Mesenchymal stem cell (in vitro differentiated cells and primary cell): ENCODE measurements around the gene NOM1.
A peak's percentile ranks its signal among the peaks of the same experiment; 100 is the strongest.
"Not testable (repeated sequence)": the region's sequence is repeated elsewhere in the genome, so short reads cannot be mapped to it uniquely, and the experiment has no call there.

Experiments
- DNase-seq: peaks from one replicate; pipeline ENCODE4 v3.0.0-alpha.2; 2013
- H2AFZ ChIP-seq: one replicate; pipeline ENCODE4 v1.6.1; 2013; ENCODE audit warnings: low read depth, mild to moderate bottlenecking, control low read depth, inconsistent platforms, low read length, moderate library complexity
- H2AK5ac ChIP-seq: 2 replicates; pipeline ENCODE4 v1.6.1; 2013; ENCODE audit warnings: low read length, moderate library complexity, mild to moderate bottlenecking, inconsistent platforms; ENCODE audit not compliant: severe bottlenecking
- H2BK120ac ChIP-seq: one replicate; pipeline ENCODE4 v1.6.1; 2013; ENCODE audit warnings: low read depth, mild to moderate bottlenecking, inconsistent platforms, low read length, moderate library complexity
- H2BK12ac ChIP-seq, 2 experiments: one replicate each; pipeline ENCODE4 v1.6.1; 2013; ENCODE audit warnings: inconsistent platforms in 2 of 2, low read length in 2 of 2, mild to moderate bottlenecking in 2 of 2, moderate library complexity in 2 of 2, control low read depth in 1 of 2
- H2BK15ac ChIP-seq: one replicate; pipeline ENCODE4 v1.6.1; 2013; ENCODE audit warnings: mild to moderate bottlenecking, low read depth, inconsistent platforms; ENCODE audit not compliant: poor library complexity, severe bottlenecking
- H2BK5ac ChIP-seq: 2 replicates; pipeline ENCODE4 v1.6.1; 2013; ENCODE audit warnings: low read depth, mild to moderate bottlenecking, low read length, control low read depth, inconsistent platforms; ENCODE audit not compliant: poor library complexity, severe bottlenecking
- H3K14ac ChIP-seq, 2 experiments: one replicate each; pipeline ENCODE4 v1.6.1; 2013; ENCODE audit warnings: inconsistent platforms in 2 of 2, low read length in 2 of 2, control low read depth in 1 of 2, mild to moderate bottlenecking in 1 of 2, moderate library complexity in 1 of 2
- H3K18ac ChIP-seq, 2 experiments: one replicate each; pipeline ENCODE4 v1.6.1; 2013; ENCODE audit warnings: inconsistent platforms in 2 of 2, low read length in 2 of 2, control low read depth in 1 of 2, low read depth in 1 of 2, mild to moderate bottlenecking in 1 of 2
- H3K23ac ChIP-seq, 2 experiments: one replicate each; pipeline ENCODE4 v1.6.1; 2013; ENCODE audit warnings: inconsistent platforms in 2 of 2, low read length in 2 of 2, mild to moderate bottlenecking in 2 of 2, moderate library complexity in 2 of 2, control low read depth in 1 of 2
- H3K27ac ChIP-seq: 2 replicates; pipeline ENCODE4 v1.5.1; 2013; ENCODE audit warnings: mild to moderate bottlenecking, moderate library complexity, low read length, control low read depth, inconsistent platforms; ENCODE audit not compliant: poor library complexity, severe bottlenecking
- H3K27me3 ChIP-seq, 2 experiments: 2 replicates each; pipeline versions ENCODE4 v1.6.1 to v1.7.0; 2013; ENCODE audit warnings: low read length in 2 of 2, mild to moderate bottlenecking in 2 of 2, moderate library complexity in 2 of 2, control low read depth in 1 of 2, inconsistent platforms in 1 of 2; ENCODE audit not compliant: control insufficient read depth in 1 of 2, insufficient read depth in 1 of 2
- H3K36me3 ChIP-seq, 2 experiments: 2 replicates each; pipeline versions ENCODE4 v1.6.1 to v1.7.0; 2013; ENCODE audit warnings: low read length in 2 of 2, control low read depth in 1 of 2, inconsistent platforms in 1 of 2, low read depth in 1 of 2, mild to moderate bottlenecking in 1 of 2; ENCODE audit not compliant: insufficient read depth in 2 of 2, control insufficient read depth in 1 of 2
- H3K4ac ChIP-seq, 2 experiments: one replicate each; pipeline ENCODE4 v1.6.1; 2013; ENCODE audit warnings: inconsistent platforms in 2 of 2, low read length in 2 of 2, mild to moderate bottlenecking in 2 of 2, moderate library complexity in 2 of 2, control low read depth in 1 of 2, low read depth in 1 of 2
- H3K4me1 ChIP-seq: 2 replicates; pipeline ENCODE4 v1.6.1; 2013; ENCODE audit warnings: low read depth, low read length, control low read depth; ENCODE audit not compliant: control insufficient read depth, insufficient read depth
- H3K4me2 ChIP-seq: 2 replicates; pipeline ENCODE4 v1.6.1; 2013; ENCODE audit warnings: low read length, mild to moderate bottlenecking, inconsistent platforms; ENCODE audit not compliant: poor library complexity, severe bottlenecking
- H3K4me3 ChIP-seq, 2 experiments: 2 replicates each; pipeline versions ENCODE4 v1.5.1 to v1.7.0; 2013; ENCODE audit warnings: low read length in 2 of 2, mild to moderate bottlenecking in 2 of 2, control low read depth in 1 of 2, low read depth in 1 of 2; ENCODE audit not compliant: insufficient read depth in 1 of 2
- H3K79me1 ChIP-seq: replicated peaks from 2 replicates; pipeline ENCODE4 v1.6.1; 2013; ENCODE audit warnings: mild to moderate bottlenecking, control low read depth, low read length, inconsistent platforms; ENCODE audit not compliant: poor library complexity, severe bottlenecking
- H3K9ac ChIP-seq: 2 replicates; pipeline ENCODE4 v1.7.0; 2013; ENCODE audit warnings: mild to moderate bottlenecking, low read length, moderate library complexity
- H3K9me3 ChIP-seq: 2 replicates; pipeline ENCODE4 v1.7.0; 2013; ENCODE audit warnings: mild to moderate bottlenecking, low read length; ENCODE audit not compliant: control insufficient read depth
- H4K8ac ChIP-seq: one replicate; pipeline ENCODE4 v1.6.1; 2013; ENCODE audit warnings: inconsistent platforms, mild to moderate bottlenecking, low read length, moderate library complexity
- H4K91ac ChIP-seq: one replicate; pipeline ENCODE4 v1.6.1; 2013; ENCODE audit warnings: mild to moderate bottlenecking, low read length, inconsistent platforms
- WGBS: methylation state at CpG from one replicate; pipeline ENCODE4 v1.1.7; 2013; ENCODE audit warnings: mixed read lengths; 5-methylcytosine and 5-hydroxymethylcytosine counted together

The NOM1 gene

DNA sequence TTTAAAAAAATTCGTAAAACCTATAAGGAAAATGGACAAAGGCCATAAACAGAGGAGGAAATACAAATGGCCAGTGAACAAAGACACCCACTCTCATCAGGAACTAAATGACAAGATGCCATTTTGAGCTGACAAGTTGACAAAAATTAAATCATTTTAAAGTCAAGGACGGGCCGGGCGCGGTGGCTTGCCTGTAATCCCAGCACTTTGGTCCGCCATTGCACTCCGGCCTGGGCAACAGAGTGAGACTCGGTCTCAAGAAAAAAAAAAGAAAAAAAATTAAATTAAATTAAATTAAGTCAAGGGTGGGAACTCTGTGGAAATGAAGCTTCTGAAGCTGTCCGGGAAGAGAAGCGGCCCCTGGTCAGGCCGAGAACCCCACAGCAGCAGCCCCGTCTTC is 1.2 kb upstream of the NOM1 start:
- Histone ChIP-seq H3K4me2 (no peak overlapping the region), H4K8ac (peak overlapping the region; percentile 70), H2AFZ (no peak overlapping the region), H3K4me1 (peaks cover 10% of the 10 kb centered on the region), H4K91ac (no peak overlapping the region), H2BK120ac (no peak overlapping the region), H2AK5ac (no peak overlapping the region), H3K14ac (no peak overlapping the region), H3K36me3 (peaks cover 9 to 14% of the 10 kb centered on the region in 2 experiments), H2BK15ac (no peak overlapping the region), H2BK5ac (no peak overlapping the region), H3K9me3 (no peaks in the 10 kb centered on the region), H3K18ac (no peak overlapping the region), H3K23ac (no peak overlapping the region), H2BK12ac (no peak overlapping the region), H3K27me3 (peaks cover 16 to 21% of the 10 kb centered on the region in 2 experiments), H3K4me3 (peak overlapping the region in 1 of 2 experiments; percentile 97), H3K4ac (no peak overlapping the region), H3K27ac (no peak overlapping the region), H3K79me1 (peaks cover 6% of the 10 kb centered on the region), H3K9ac (peak overlapping the region; percentile 88)
- DNase-seq = no peak
- 81% methylated on average over 8 of the region's 12 CpGs for WGBS

DNA sequence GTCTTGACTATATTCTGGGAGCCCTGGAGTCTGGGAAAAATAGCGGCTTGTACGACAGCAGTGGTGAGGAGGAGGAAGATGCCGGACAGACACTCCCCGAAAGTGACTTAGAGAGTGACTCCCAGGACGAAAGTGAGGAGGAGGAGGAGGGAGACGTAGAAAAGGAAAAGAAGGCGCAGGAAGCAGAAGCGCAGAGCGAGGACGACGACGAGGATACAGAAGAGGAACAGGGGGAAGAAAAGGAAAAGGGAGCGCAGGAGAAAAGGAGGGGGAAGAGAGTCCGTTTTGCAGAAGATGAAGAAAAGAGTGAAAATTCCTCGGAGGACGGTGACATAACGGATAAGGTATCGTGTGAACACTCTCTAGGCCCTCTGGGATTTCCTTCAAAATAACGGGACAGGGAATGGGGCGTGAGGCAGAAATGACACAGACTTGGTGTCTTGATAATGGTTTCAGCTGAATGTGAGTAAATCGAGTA is 908 bp downstream of the NOM1 start:
- Histone ChIP-seq H3K4me3 (peak overlapping the region; percentile 80 to 97), H2AK5ac (no peak overlapping the region), H3K79me1 (peaks cover 23% of the 10 kb centered on the region), H3K18ac (no peak overlapping the region), H3K9ac (peak overlapping the region; percentile 92), H4K91ac (no peak overlapping the region), H3K4me1 (peaks cover 10% of the 10 kb centered on the region), H3K27ac (peak overlapping the region; percentile 55), H4K8ac (no peak overlapping the region), H3K27me3 (peaks cover 0 to 4% of the 10 kb centered on the region in 2 experiments), H3K14ac (no peak overlapping the region), H2AFZ (peak overlapping the region; percentile 54), H3K9me3 (no peaks in the 10 kb centered on the region), H2BK15ac (peak overlapping the region; percentile 77), H3K36me3 (peaks cover 23 to 35% of the 10 kb centered on the region in 2 experiments), H2BK120ac (no peak overlapping the region), H2BK12ac (no peak overlapping the region), H3K23ac (no peak overlapping the region), H3K4ac (no peak overlapping the region), H2BK5ac (no peak overlapping the region), H3K4me2 (peak overlapping the region; percentile 92)
- peak; percentile 71 for DNase-seq
- WGBS = under 1% methylated on average over 20 of the region's 21 CpGs

DNA sequence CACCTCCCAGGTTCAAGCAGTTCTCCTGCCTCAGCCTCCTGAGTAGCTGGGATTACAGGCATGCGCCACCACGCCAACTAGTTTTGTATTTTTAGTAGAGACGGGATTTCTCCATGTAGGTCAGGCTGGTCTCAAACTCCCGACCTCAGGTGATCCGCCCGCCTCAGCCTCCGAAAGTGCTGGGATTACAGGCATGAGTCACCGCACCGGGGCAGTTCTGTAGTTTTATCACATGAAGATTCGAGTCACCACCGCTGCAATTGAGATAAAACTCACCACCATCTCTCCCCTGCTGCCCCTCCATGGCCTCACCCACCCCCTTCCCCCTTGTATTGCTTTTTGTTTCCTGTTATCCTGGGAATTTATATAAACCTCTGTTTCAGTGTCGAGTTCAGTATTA is 3.7 kb downstream of the NOM1 start:
- not testable (repeated sequence) for H3K27ac ChIP-seq, H2BK5ac ChIP-seq, H2BK15ac ChIP-seq, H4K91ac ChIP-seq, H3K23ac ChIP-seq, H3K27me3 ChIP-seq, H3K18ac ChIP-seq, H2AK5ac ChIP-seq, H3K4ac ChIP-seq, H3K14ac ChIP-seq, H4K8ac ChIP-seq, H2BK12ac ChIP-seq, H3K4me2 ChIP-seq, H2BK120ac ChIP-seq, H3K4me3 ChIP-seq, H2AFZ ChIP-seq, DNase-seq, H3K9ac ChIP-seq, H3K9me3 ChIP-seq
- peaks cover 35 to 58% of the 10 kb centered on the region in 2 experiments for H3K36me3 ChIP-seq
- H3K79me1 ChIP-seq = peaks cover 27% of the 10 kb centered on the region
- peaks cover 11% of the 10 kb centered on the region for H3K4me1 ChIP-seq
- 73% methylated on average over 12 of the region's 12 CpGs for WGBS

GRCh38 chr7:156954941-156955340 is 5.4 kb downstream of the NOM1 start:
- DNase-seq = no peak
- no peak overlapping the region for H3K18ac ChIP-seq
- H2AFZ ChIP-seq = no peak overlapping the region
- peaks cover 37% of the 10 kb centered on the region for H3K79me1 ChIP-seq
- no peak overlapping the region for H2BK15ac ChIP-seq
- H2BK12ac ChIP-seq = no peak overlapping the region
- no peak overlapping the region for H3K9ac ChIP-seq
- no peak overlapping the region for H2BK120ac ChIP-seq
- H3K9me3 ChIP-seq = no peaks in the 10 kb centered on the region
- H3K23ac ChIP-seq = no peak overlapping the region
- H3K14ac ChIP-seq = no peak overlapping the region
- H3K36me3 ChIP-seq = peaks cover 48 to 73% of the 10 kb centered on the region in 2 experiments
- no peak overlapping the region for H4K8ac ChIP-seq
- H3K4ac ChIP-seq = no peak overlapping the region
- no peak overlapping the region for H4K91ac ChIP-seq
- no peak overlapping the region for H3K4me3 ChIP-seq
- H2AK5ac ChIP-seq = peak overlapping the region; percentile 22
- no peak overlapping the region for H3K27ac ChIP-seq
- 100% methylated on average over 2 of the region's 2 CpGs for WGBS
- H2BK5ac ChIP-seq = no peak overlapping the region
- H3K4me1 ChIP-seq = peaks cover 6% of the 10 kb centered on the region
- H3K4me2 ChIP-seq = no peak overlapping the region
- no peaks in the 10 kb centered on the region for H3K27me3 ChIP-seq
